Measurements from ENCODE around the gene VGF.
"Not testable (repeated sequence)": the region's sequence is repeated elsewhere in the genome, so short reads cannot be mapped to it uniquely, and the experiment has no call there.

The VGF gene

DNA sequence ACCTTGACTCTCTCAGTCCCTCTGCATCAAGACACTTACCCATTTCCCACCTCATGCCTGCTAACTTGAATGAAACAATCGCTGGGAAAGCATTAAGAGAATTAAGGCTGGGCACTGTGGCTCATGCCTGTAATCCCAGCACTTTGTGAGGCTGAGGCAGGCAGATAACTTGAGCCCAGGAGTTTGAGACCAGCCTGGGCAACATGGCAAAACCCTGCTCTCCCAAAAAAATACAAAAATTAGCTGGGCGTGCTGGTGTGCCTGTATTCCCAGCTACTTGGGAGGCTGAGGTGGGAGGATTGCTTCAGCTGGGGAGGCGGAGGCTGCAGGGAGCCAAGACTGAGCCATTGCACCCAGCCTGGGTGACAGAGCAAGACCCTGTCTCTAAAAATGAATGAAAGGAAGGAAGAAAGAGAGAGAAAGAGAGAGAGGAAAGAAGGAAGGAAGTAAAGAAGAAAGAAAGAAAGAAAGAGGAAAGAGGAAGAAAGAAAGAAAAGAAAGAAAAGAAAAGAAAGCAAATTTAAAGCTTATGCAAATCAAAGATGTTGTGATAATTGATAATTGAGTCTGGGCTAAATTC, 37.8 kb downstream of the VGF start:
- no peak overlapping the region for H3K4me3 ChIP-seq (ENCODE audit: low read length)
- no peak for TF ChIP-seq ZNF274 (IDR thresholded peaks at IDR 0.05; ENCODE audit: low read depth, low read length)

DNA sequence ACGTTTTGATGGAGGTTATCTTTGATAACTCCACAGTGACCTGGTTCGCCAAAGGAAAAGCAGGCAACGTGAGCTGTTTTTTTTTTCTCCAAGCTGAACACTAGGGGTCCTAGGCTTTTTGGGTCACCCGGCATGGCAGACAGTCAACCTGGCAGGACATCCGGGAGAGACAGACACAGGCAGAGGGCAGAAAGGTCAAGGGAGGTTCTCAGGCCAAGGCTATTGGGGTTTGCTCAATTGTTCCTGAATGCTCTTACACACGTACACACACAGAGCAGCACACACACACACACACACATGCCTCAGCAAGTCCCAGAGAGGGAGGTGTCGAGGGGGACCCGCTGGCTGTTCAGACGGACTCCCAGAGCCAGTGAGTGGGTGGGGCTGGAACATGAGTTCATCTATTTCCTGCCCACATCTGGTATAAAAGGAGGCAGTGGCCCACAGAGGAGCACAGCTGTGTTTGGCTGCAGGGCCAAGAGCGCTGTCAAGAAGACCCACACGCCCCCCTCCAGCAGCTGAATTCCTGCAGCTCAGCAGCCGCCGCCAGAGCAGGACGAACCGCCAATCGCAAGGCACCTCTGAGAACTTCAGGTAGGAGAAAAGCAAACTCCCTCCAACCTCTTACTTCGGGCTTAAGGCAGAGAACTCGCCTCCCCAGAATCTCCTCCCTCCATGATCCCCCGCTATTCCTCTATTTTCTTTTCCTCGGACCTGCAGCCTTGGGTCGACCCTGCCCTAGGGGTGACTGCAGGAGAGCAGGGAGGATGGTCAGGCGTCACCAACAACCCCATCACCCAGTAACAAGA, 38.5 kb downstream of the VGF start, which contains the start of gene SERPINE1:
Gene SERPINE1 (plus strand): TSS at position 454 of the 809 bp plus-strand sequence. CDS start 1,290 bp downstream, outside the sequence.
- no peak within 1 kb of the TSS; the same call in 1 of the 2 replicates for H3K4me3 ChIP-seq (ENCODE audit: low read length)
- TF ChIP-seq ZNF274 (IDR thresholded peaks at IDR 0.05; ENCODE audit: low read depth, low read length): no peak

DNA sequence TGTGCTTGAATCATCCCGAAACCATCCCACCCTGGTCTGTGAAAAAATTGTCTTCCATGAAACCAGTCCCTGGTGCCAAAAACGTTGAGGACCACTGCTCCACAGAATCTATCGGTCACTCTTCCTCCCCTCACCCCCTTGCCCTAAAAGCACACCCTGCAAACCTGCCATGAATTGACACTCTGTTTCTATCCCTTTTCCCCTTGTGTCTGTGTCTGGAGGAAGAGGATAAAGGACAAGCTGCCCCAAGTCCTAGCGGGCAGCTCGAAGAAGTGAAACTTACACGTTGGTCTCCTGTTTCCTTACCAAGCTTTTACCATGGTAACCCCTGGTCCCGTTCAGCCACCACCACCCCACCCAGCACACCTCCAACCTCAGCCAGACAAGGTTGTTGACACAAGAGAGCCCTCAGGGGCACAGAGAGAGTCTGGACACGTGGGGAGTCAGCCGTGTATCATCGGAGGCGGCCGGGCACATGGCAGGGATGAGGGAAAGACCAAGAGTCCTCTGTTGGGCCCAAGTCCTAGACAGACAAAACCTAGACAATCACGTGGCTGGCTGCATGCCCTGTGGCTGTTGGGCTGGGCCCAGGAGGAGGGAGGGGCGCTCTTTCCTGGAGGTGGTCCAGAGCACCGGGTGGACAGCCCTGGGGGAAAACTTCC, 39.2 kb downstream of the VGF start:
- H3K4me3 ChIP-seq (ENCODE audit: low read length): no peak overlapping the region
- TF ChIP-seq ZNF274 (IDR thresholded peaks at IDR 0.05; ENCODE audit: low read depth, low read length): no peak

DNA sequence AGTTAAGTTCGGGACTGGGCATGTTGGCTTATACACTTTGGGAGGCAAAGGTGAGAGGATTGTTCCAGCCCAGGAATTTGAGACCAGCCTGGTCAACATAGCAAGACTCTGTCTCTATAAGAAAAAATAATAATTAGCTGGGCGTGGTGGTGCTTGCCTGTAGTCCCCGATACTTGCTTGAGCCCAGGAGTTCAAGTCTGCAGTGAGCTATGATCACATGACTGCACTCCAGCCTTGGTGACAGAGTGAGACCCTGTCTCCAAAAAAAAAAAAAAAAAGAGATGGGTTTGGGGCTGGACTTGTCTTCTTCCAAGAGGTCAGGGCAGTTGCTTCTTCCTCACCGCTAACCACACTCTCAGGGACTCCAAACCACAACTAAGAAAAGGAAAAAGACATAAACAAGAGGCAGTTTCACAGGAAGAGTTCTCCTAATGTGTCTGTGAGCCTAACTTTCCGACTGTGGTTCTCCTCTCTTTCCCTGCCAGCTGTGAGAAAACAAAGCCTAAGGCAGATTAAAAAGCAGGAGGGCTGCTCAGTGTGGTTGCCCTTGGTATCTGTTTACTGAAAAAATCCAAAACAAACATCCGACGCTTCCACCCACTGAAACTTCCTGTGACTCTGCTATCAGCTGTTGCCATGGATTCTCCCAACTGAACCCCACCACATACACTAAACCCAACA, 40.9 kb downstream of the VGF start:
- H3K4me3 ChIP-seq (ENCODE audit: low read length): no peak overlapping the region
- no peak for TF ChIP-seq ZNF274 (IDR thresholded peaks at IDR 0.05; ENCODE audit: low read depth, low read length)

DNA sequence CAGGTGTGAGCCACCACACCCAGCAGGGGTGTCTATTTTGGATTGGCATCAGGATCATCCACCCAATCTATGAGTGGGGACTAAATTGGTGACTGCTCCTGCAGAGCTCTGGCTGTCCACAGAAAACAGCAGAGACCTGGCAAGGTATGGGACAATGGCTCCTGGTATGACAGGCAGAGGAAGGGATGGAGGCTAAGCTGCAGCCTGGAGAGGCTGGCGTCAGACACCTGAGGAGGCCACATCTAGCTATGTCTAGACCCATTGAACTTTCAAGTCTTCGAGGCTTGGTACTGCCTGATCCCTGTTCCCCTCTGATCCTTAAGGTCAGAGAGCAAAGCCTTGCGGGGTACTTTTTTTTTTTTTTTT, 41.7 kb downstream of the VGF start:
- TF ChIP-seq ZNF274 (IDR thresholded peaks at IDR 0.05; ENCODE audit: low read depth, low read length): no peak
- no peak overlapping the region for H3K4me3 ChIP-seq (ENCODE audit: low read length)

DNA sequence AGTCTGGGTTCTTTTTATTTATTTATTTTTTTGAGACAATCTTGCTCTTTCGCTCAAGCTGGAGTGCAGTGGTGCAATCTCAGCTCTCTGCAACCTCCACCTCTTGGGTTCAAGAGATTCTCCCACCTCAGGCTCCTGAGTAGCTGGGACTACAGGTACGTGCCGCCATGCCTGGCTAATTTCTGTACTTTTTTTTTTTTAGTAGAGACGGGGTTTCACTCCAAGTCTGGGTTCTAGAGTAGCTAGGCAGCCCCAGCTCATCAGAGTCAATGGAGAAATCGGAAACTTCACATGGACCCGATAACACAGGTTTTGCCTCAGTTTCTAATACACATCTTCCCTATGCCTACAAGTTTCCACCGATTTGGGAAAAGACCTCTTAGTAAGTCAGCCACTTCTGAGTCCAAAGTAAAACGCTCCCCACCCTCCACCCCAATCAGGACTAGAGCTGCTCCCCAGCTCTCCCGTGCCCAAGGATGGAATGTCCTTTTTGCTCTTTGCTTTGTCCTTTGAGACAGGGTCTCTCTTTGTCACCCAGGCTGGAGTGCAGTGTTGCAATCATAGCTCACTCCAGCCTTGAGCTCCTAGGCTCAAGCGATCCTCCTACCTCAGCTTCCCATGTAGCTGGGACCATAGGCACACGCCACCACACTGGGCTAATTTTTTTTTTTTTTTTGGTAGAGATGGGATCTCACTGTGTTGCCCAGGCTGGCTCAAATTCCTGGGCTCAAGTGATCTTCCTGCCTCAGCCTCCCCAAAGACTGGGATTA, 42.3 kb downstream of the VGF start:
- no peak for TF ChIP-seq ZNF274 (IDR thresholded peaks at IDR 0.05; ENCODE audit: low read depth, low read length)
- H3K4me3 ChIP-seq (ENCODE audit: low read length): no peak overlapping the region; the same call in 1 of the 2 replicates

DNA sequence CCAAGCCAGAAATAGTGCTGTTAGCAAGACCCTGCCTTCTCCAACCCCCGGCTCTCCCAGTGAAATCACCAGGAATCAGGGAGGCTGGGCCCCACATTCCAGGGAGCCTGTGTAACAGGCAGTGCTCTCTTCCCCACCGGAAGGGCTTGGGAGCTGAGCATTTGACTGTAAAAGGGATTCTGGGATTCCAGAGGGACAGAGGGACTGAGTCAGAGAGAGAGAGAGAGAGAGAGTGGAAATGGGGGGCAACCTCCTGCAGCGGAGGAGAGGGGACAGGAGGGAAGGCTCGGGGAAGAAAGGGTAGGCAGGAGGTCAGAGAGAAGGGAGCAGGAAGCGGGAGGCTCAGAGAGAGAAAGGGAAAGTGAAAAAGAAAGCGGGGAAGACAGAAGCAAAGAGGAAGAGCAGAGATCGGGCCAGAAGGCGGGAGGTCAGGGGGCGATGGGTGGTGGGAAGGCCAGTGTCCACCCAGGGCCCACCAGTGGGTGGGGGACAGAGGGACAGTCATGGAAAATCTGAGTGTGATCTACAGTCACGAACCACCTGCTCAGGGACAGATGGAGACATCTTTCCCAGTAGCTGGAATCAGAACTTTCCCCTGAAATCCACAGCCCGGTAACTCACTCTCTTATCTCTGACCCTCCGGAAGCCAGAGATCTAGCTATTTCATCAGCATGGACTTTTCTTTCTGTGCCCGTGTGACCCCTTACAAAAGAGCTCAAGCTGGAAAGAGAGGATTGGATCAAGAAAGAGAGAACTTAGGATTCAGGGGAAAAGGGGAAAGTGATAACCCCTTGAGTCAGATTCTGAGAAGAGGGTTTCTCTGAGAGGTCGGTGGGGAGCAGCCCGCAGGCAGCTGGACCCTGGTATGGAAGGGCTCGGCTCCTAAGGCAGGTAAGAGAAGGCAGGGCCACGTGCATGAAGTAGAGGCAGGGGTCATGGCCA, 43.1 kb downstream of the VGF start:
- TF ChIP-seq ZNF274 (IDR thresholded peaks at IDR 0.05; ENCODE audit: low read depth, low read length): no peak
- peak overlapping the region; percentile 44; the same call in 1 of the 2 replicates for H3K4me3 ChIP-seq (ENCODE audit: low read length)

DNA sequence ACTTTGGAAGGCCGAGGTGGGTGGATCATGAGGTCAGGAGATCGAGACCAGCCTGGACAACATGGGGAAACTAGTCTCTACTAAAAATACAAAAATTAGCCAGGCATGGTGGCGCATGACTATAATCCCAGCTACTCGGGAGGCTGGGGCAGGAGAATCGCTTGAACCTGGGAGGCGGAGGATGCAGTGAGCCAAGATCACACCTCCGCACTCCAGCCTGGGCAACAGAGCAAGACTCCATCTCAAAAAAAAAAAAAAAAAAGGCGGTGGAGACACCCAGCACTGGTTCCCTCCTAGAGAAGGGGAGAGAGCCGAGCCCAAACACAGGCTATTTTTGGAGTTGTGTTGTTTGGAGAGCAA, 43.8 kb downstream of the VGF start:
- H3K4me3 ChIP-seq (ENCODE audit: low read length): not testable (repeated sequence)

DNA sequence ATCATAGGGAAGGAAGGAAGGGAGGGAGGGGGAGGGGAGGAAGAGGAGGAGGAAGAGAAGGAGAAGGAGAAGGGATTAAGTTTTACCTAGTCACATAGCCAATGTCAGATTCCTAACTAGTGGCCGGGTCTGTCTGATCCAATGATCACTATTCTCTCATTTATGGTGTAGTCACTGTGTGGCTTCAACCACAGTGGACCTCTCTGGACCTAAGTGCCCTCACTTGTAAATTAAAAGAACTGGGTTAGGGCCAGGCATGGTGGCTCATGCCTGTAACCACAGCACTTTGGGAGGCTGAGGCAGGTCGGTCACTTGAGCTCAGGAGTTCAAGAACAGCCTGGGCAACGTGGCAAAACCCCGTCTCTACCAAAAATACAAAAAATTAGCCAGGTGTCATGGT, 45.1 kb downstream of the VGF start:
- no peak overlapping the region for H3K4me3 ChIP-seq (ENCODE audit: low read length)
- TF ChIP-seq ZNF274 (IDR thresholded peaks at IDR 0.05; ENCODE audit: low read depth, low read length): no peak

DNA sequence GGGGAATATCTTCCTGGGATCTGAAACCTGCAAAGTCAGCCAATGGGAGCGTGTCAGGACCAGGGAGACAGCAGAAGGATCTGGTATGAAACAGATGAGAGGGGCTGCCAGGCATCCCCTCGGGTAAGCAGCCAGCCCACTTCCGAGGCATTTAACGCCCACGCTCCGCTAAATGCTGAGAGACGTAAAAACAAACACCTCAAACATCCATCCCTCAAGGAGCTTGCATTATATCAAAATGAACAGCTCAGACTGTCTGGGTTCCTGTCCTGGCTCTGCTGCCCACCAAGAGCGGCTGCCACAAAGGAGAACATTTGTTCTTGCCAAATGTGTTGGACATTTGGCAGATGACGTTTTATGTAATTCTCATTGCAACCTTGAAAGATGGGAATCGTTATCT, 45.5 kb downstream of the VGF start:
- no peak for TF ChIP-seq ZNF274 (IDR thresholded peaks at IDR 0.05; ENCODE audit: low read depth, low read length)
- H3K4me3 ChIP-seq (ENCODE audit: low read length): no peak overlapping the region

DNA sequence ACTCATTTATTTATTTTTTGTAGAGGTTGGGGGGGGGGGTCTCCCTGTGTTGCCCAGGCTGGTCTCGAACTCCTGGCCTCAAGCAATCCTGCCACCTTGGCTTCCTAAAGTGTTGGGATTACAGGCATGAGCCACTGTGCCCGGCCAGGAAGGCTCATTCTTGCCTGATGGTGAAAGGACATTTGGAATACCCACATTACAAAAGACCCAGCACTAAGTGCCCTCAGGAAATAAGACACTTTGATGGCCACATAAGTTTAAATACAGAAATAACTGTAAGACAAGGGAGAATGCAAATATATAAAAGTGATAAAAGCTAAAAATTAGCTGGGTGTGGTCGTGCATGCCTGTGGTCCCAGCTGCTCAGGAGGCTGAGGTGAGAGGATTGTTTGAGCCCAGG, 46.5 kb downstream of the VGF start:
- H3K4me3 ChIP-seq (ENCODE audit: low read length): no peak overlapping the region
- TF ChIP-seq ZNF274 (IDR thresholded peaks at IDR 0.05; ENCODE audit: low read depth, low read length): no peak

DNA sequence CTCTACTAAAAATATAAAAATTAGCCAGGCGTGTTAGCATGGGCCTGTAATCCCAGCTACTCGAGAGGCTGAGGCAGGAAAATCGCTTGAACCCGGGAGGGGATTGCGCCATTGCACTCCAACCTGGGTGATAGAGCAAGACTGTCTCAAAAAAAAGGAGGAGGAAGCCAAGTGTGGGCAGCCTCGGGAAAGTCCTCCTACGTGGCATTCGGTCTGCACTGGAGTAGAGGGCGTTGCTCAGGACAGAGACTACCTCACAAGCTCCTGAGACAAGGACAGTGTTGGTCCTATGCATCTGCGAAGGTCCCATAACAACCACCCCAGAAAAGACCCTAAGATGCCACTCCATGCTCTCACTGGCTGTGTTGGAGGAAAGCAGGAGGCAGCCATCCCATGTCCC, 48.5 kb downstream of the VGF start:
- TF ChIP-seq ZNF274 (IDR thresholded peaks at IDR 0.05; ENCODE audit: low read depth, low read length): no peak
- no peak overlapping the region for H3K4me3 ChIP-seq (ENCODE audit: low read length)

DNA sequence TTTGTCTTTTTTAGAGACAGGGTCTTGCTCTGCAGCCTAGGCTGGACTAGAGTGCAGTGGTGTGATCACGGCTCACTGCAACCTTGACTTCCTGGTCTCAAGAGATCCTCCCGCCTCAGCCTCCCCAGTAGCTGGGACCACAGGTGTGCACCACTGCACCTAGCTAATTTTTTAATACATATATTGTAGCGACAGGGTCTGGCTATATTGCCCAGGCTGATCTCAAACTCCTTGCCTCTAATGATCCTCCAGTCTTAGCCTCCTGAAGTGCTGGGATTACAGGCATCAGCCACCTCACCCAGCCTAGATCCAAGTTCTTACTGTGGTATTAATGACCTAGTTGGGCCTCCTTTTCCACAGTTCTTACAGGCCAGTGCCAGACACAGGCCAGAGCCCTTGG, 50.2 kb downstream of the VGF start:
- no peak for TF ChIP-seq ZNF274 (IDR thresholded peaks at IDR 0.05; ENCODE audit: low read depth, low read length)
- H3K4me3 ChIP-seq (ENCODE audit: low read length): no peak overlapping the region
